Neuronal stem cell (in vitro differentiated cells): ENCODE results near the gene TMEM244. TPM values are rescaled to one million over a fixed set of nuclear protein-coding genes. Genes with fewer than 3 reads are reported as not detected.

Experiments
- DNase-seq: peaks from one replicate; pipeline ENCODE4 v3.0.0-alpha.2; 2013; ENCODE audit warnings: low spot score
- H2AFZ ChIP-seq: one replicate; pipeline ENCODE4 v1.6.1; 2013; ENCODE audit warnings: mild to moderate bottlenecking, low read length, inconsistent platforms
- H2AK5ac ChIP-seq: 2 replicates; pipeline ENCODE4 v1.6.1; 2013; ENCODE audit warnings: low read depth, mild to moderate bottlenecking, inconsistent platforms, low read length, moderate library complexity, mixed read lengths
- H2BK120ac ChIP-seq: 2 replicates; pipeline ENCODE4 v1.6.1; 2013; ENCODE audit warnings: low read depth, mild to moderate bottlenecking, inconsistent platforms, low read length, moderate library complexity, mixed read lengths
- H2BK12ac ChIP-seq: one replicate; pipeline ENCODE4 v1.6.1; 2013; ENCODE audit warnings: low read length, inconsistent platforms
- H2BK15ac ChIP-seq: 2 replicates; pipeline ENCODE4 v1.6.1; 2013; ENCODE audit warnings: mild to moderate bottlenecking, low read length, inconsistent platforms, mixed read lengths
- H2BK5ac ChIP-seq: one replicate; pipeline ENCODE4 v1.6.1; 2013; ENCODE audit warnings: inconsistent platforms, mild to moderate bottlenecking, low read length, moderate library complexity
- H3K14ac ChIP-seq: one replicate; pipeline ENCODE4 v1.6.1; 2013; ENCODE audit warnings: low read length, inconsistent platforms
- H3K18ac ChIP-seq: 2 replicates; pipeline ENCODE4 v1.6.1; 2013; ENCODE audit warnings: low read length, inconsistent platforms
- H3K23ac ChIP-seq: 2 replicates; pipeline ENCODE4 v1.6.1; 2013; ENCODE audit warnings: low read depth, mild to moderate bottlenecking, mixed read lengths, low read length, inconsistent platforms; ENCODE audit not compliant: poor library complexity
- H3K27ac ChIP-seq: replicated peaks from 3 replicates; pipeline ENCODE4 v1.5.1; 2013; ENCODE audit warnings: low read length, inconsistent platforms
- H3K27me3 ChIP-seq, 3 experiments: 2 replicates each; pipeline ENCODE4 v1.6.1; 2013; ENCODE audit warnings: low read length in 3 of 3, mild to moderate bottlenecking in 2 of 3, inconsistent platforms in 1 of 3, low read depth in 1 of 3, mixed read lengths in 1 of 3, moderate library complexity in 1 of 3; ENCODE audit not compliant: control insufficient read depth in 3 of 3, insufficient read depth in 3 of 3
- H3K36me3 ChIP-seq, 2 donors: replicated peaks in 1 of 2; 2 replicates each; pipeline ENCODE4 v1.6.1; 2013; ENCODE audit warnings: low read length in 2 of 2; ENCODE audit not compliant: control insufficient read depth in 2 of 2, insufficient read depth in 2 of 2
- H3K4ac ChIP-seq: 2 replicates; pipeline ENCODE4 v1.6.1; 2013; ENCODE audit warnings: inconsistent platforms, mild to moderate bottlenecking, low read length, moderate library complexity
- H3K4me1 ChIP-seq, 2 donors: 1 replicate in 1 of 2; 2 replicates in 1 of 2; pipeline ENCODE4 v1.6.1; 2013; ENCODE audit warnings: low read length in 2 of 2, low read depth in 1 of 2; ENCODE audit not compliant: control insufficient read depth in 2 of 2, insufficient read depth in 1 of 2
- H3K4me2 ChIP-seq: one replicate; pipeline ENCODE4 v1.6.1; 2013; ENCODE audit warnings: mild to moderate bottlenecking, low read length, inconsistent platforms; ENCODE audit not compliant: insufficient read depth, poor library complexity, severe bottlenecking
- H3K4me3 ChIP-seq, 2 donors: 2 replicates each; pipeline ENCODE4 v1.5.1; 2013; ENCODE audit warnings: low read length in 2 of 2, mild to moderate bottlenecking in 2 of 2, inconsistent platforms in 1 of 2, moderate library complexity in 1 of 2
- H3K79me1 ChIP-seq: one replicate; pipeline ENCODE4 v1.6.1; 2013; ENCODE audit warnings: low read depth, mild to moderate bottlenecking, inconsistent platforms, low read length, moderate library complexity
- H3K9ac ChIP-seq: one replicate; pipeline ENCODE4 v1.6.1; 2013; ENCODE audit warnings: mild to moderate bottlenecking, low read depth, low read length, inconsistent platforms; ENCODE audit not compliant: poor library complexity
- H3K9me3 ChIP-seq, 2 donors: replicated peaks in 1 of 2; 2 replicates each; pipeline versions ENCODE3 to v1.6.1; 2013; ENCODE audit warnings: low read length in 2 of 2, mild to moderate bottlenecking in 2 of 2, inconsistent platforms in 1 of 2, low read depth in 1 of 2, mixed read lengths in 1 of 2, moderate library complexity in 1 of 2; ENCODE audit not compliant: control insufficient read depth in 2 of 2, insufficient read depth in 1 of 2
- H4K8ac ChIP-seq: one replicate; pipeline ENCODE4 v1.6.1; 2013; ENCODE audit warnings: low read depth, mild to moderate bottlenecking, inconsistent platforms, low read length, moderate library complexity
- H4K91ac ChIP-seq: one replicate; pipeline ENCODE4 v1.6.1; 2013; ENCODE audit warnings: low read length, low read depth, mild to moderate bottlenecking, inconsistent platforms; ENCODE audit not compliant: poor library complexity
- WGBS, 2 donors: extraction: QIAGEN DNeasy Blood & Tissue Kit; methylation state at CpG; one replicate each; pipeline ENCODE4 v1.1.7; 2013; ENCODE audit warnings: missing lambda C conversion rate in 2 of 2, mixed read lengths in 1 of 2; ENCODE audit not compliant: insufficient read length in 2 of 2, insufficient replicate concordance in 1 of 2; ENCODE audit errors: extremely low coverage in 2 of 2; 5-methylcytosine and 5-hydroxymethylcytosine counted together
- small RNA-seq: library from polyadenylated mRNA; stranded (forward); fragments of <200 nt; extraction: miRNeasy Mini kit (QIAGEN cat#:217004); gene quantifications from one replicate; pipeline ENCODE3, GENCODE V24; 2013; ENCODE audit not compliant: insufficient read depth

The TMEM244 gene

GRCh38 chr6:129785047-129785755 is 75.9 kb downstream of the TMEM244 start:
- no peak overlapping the region for H2AFZ ChIP-seq
- H3K9ac ChIP-seq: no peak overlapping the region
- H3K36me3 ChIP-seq: no peaks in the 10 kb centered on the region
- H3K14ac ChIP-seq: no peak overlapping the region
- H2BK5ac ChIP-seq: no peak overlapping the region
- no peaks in the 10 kb centered on the region for H3K79me1 ChIP-seq
- no peak overlapping the region for H3K23ac ChIP-seq
- no peak overlapping the region for H4K8ac ChIP-seq
- H3K27ac ChIP-seq: no peak overlapping the region
- H2BK15ac ChIP-seq: no peak overlapping the region
- no peak for DNase-seq
- H4K91ac ChIP-seq: no peak overlapping the region
- H3K9me3 ChIP-seq: no peaks in the 10 kb centered on the region
- peaks cover 0 to 3% of the 10 kb centered on the region in 2 donors for H3K4me1 ChIP-seq
- no CpG with 5 or more reads among the region's 4 CpGs for WGBS, 2 donors
- H3K27me3 ChIP-seq: no peaks in the 10 kb centered on the region
- no peak overlapping the region for H2AK5ac ChIP-seq
- H2BK120ac ChIP-seq: no peak overlapping the region
- no peak overlapping the region for H3K4me2 ChIP-seq
- no peak overlapping the region for H3K4me3 ChIP-seq
- H3K18ac ChIP-seq: no peak overlapping the region
- no peak overlapping the region for H3K4ac ChIP-seq
- H2BK12ac ChIP-seq: no peak overlapping the region

Small RNA genes within 50 kb of the gene (small RNA-seq; reads per million reads assigned to genes)
- gene AL451046.2: not detected
